Upper lobe of left lung (tissue), 4 donors: ENCODE results near the gene PREB.

Experiments used
- EP300 ChIP-seq, 4 donors: sonication (generic); formaldehyde crosslinking; IDR thresholded peaks; one replicate each; pipeline ENCODE4 v1.5.1; 2017; ENCODE audit warnings: antibody characterized with exemption in 4 of 4, control low read depth in 2 of 4
- POLR2A ChIP-seq, 4 donors: fragments of 450-650 bp; IDR thresholded peaks; one replicate each; pipeline ENCODE4 v1.5.1; 2016 to 2017; ENCODE audit warnings: antibody characterized with exemption in 4 of 4, mild to moderate bottlenecking in 2 of 4
- TF ChIP-seq, protein P1 (sequence below), 6 experiments: fragments of 450-650 bp in 4 of 6; fragments of 200-600 bp in 2 of 6; sonication (generic) in 2 of 6; IDR thresholded peaks; one replicate each; pipeline ENCODE4 v1.5.1; 2016 to 2019; ENCODE audit warnings: antibody characterized with exemption in 6 of 6

DNA sequence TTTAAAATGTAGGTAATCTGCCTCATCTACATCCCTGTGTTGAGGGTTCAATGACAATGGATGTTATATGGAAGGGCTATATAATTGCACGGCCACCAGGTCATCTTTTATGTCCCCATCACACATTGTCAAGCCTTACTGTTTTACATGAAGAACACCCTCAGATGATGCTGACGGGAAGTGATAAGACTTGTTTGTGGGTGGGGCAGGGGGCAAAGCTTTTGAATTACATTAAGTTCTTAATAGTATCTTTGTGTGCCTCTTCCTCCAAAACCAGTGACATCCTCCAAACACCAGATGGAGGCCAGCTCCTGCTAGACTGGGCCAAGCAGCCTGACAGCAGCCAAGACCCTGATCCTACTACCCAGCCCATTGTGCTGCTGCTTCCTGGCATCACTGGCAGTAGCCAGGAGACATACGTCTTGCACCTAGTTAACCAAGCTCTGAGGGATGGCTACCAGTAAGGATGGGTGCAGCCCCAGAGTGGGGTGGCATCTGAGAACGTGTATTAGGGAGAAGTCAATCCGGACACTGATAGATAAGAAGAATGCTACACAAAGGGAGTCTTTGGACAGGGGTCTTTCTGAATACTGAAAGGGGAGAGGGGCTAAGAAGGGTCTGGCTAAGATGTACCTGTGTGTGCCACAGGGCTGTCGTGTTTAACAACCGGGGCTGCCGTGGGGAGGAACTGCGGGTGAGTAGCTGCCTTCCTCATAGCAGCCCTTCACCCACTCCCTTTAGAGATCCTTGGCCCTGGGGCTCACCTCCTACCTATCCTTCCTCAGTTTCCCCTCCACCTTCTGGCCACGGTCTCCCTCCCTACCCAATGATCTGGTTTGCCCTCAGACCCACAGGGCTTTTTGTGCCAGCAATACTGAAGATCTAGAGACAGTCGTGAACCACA, 5.5 kb downstream of the PREB start:
- TF ChIP-seq, protein P1, sequence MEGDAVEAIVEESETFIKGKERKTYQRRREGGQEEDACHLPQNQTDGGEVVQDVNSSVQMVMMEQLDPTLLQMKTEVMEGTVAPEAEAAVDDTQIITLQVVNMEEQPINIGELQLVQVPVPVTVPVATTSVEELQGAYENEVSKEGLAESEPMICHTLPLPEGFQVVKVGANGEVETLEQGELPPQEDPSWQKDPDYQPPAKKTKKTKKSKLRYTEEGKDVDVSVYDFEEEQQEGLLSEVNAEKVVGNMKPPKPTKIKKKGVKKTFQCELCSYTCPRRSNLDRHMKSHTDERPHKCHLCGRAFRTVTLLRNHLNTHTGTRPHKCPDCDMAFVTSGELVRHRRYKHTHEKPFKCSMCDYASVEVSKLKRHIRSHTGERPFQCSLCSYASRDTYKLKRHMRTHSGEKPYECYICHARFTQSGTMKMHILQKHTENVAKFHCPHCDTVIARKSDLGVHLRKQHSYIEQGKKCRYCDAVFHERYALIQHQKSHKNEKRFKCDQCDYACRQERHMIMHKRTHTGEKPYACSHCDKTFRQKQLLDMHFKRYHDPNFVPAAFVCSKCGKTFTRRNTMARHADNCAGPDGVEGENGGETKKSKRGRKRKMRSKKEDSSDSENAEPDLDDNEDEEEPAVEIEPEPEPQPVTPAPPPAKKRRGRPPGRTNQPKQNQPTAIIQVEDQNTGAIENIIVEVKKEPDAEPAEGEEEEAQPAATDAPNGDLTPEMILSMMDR (IDR thresholded peaks at IDR 0.05), result no peak
- no peak for TF ChIP-seq POLR2A (IDR thresholded peaks at IDR 0.05)
- no peak for TF ChIP-seq EP300 (IDR thresholded peaks at IDR 0.05)
